Panc1 (cell line): ENCODE measurements around the gene TP73. TPM values are rescaled to one million over a fixed set of nuclear protein-coding genes. Genes with fewer than 3 reads are reported as not detected.
A peak's percentile ranks its signal among the peaks of the same experiment; 100 is the strongest.

Experiments
- ATAC-seq: fragments of 200-7000 bp; cut with Tn5 transposase; 2 replicates; pipeline ENCODE4 v1.9.1; 2020; ENCODE audit warnings: mild to moderate bottlenecking, moderate library complexity
- BruUV-seq: library from RNA; stranded (reverse); fragments of 400-500 nt; replicated peaks from 2 replicates; lab custom pipeline; 2021; lab: Mats Ljungman, UMichigan
- CTCF ChIA-PET: fragments of 300-600 bp; sonication (Branson Sonifier 250); formaldehyde crosslinking; loops from one replicate; lab custom pipeline; 2022; ENCODE audit warnings: antibody characterized with exemption; lab: Charles Lee
- POLR2A ChIA-PET: fragments of 300-600 bp; sonication (Branson Sonifier 250); formaldehyde crosslinking; loops from one replicate; lab custom pipeline; 2022; ENCODE audit warnings: antibody characterized with exemption; lab: Charles Lee
- DNase-seq: peaks from one replicate; pipeline ENCODE4 v3.0.0-alpha.2; 2010; ENCODE audit warnings: low read depth, low spot score
- H3K27ac ChIP-seq: 2 replicates; pipeline ENCODE4 v1.5.1; 2011; ENCODE audit warnings: mild to moderate bottlenecking, low read length, inconsistent platforms
- H3K27me3 ChIP-seq: fragments of 200-500 bp; sonication (Bioruptor generic); 2 replicates; pipeline ENCODE4 v1.6.0; 2014; ENCODE audit warnings: low read length, inconsistent platforms; ENCODE audit not compliant: control insufficient read depth, insufficient read depth
- H3K36me3 ChIP-seq: fragments of 200-500 bp; sonication (Bioruptor generic); 2 replicates; pipeline ENCODE4 v1.5.1; 2014; ENCODE audit warnings: inconsistent platforms, mild to moderate bottlenecking, low read length, moderate library complexity; ENCODE audit not compliant: control insufficient read depth, insufficient read depth
- H3K4me1 ChIP-seq: 2 replicates; pipeline ENCODE4 v1.5.1; 2011; ENCODE audit warnings: inconsistent platforms, mild to moderate bottlenecking, low read length, moderate library complexity; ENCODE audit not compliant: control insufficient read depth, insufficient read depth
- H3K4me3 ChIP-seq, 2 experiments: 2 replicates each; pipeline ENCODE4 v1.5.1; 2011 to 2012; ENCODE audit warnings: low read depth in 2 of 2, low read length in 2 of 2, mild to moderate bottlenecking in 2 of 2, inconsistent platforms in 1 of 2, moderate library complexity in 1 of 2
- H3K9me3 ChIP-seq: fragments of 200-500 bp; sonication (Bioruptor generic); 2 replicates; pipeline ENCODE4 v1.5.1; 2014; ENCODE audit warnings: low read depth, mild to moderate bottlenecking, inconsistent platforms, low read length, moderate library complexity; ENCODE audit not compliant: control insufficient read depth, insufficient read depth
- POLR2AphosphoS5 ChIP-seq: IDR thresholded peaks from 2 replicates; pipeline ENCODE4 v1.6.1; 2012; ENCODE audit warnings: mild to moderate bottlenecking, low read depth, low read length, moderate library complexity
- SIN3A ChIP-seq: IDR thresholded peaks from 2 replicates; pipeline ENCODE4 v1.6.1; 2012; ENCODE audit warnings: low read depth, mild to moderate bottlenecking, low read length, moderate library complexity, borderline replicate concordance; ENCODE audit not compliant: insufficient read depth
- TCF7L2 ChIP-seq: IDR thresholded peaks from 2 replicates; pipeline ENCODE4 v1.6.1; 2011; ENCODE audit warnings: mild to moderate bottlenecking, low read depth, low read length, inconsistent platforms
- in situ Hi-C: cut with HindIII; loops from 2 replicates; pipeline ENCODE4 v1.10.0; 2016; ENCODE audit warnings: low sequenced_read_pairs, low pct_unique_long_range_greater_than_20kb
- intact Hi-C: fragments of 100-400 bp; cut with micrococcal nuclease; formaldehyde crosslinking; loops from one replicate; pipeline ENCODE4 v1.10.0; 2022; ENCODE audit not compliant: unreplicated experiment
- total RNA-seq: library from RNA; stranded (reverse); gene quantifications from one replicate; pipeline ENCODE4 v1.2.1, GENCODE V29; 2021; ENCODE audit not compliant: unreplicated experiment
- TF ChIP-seq, protein P1 (sequence below): fragments of 450-650 bp; IDR thresholded peaks from 2 replicates; pipeline ENCODE4 v1.5.1; 2017; ENCODE audit warnings: mild to moderate bottlenecking
- TF ChIP-seq, protein P2 (sequence below), 2 experiments: IDR thresholded peaks; 2 replicates each; pipeline ENCODE4 v1.6.1; 2011 to 2012; ENCODE audit warnings: low read depth in 2 of 2, control low read depth in 1 of 2, low read length in 1 of 2, mild to moderate bottlenecking in 1 of 2, moderate library complexity in 1 of 2; ENCODE audit not compliant: insufficient read depth in 1 of 2

Gene TP73
- total RNA-seq, 1 experiment from 2014 or later, result 4.7 TPM

DNA sequence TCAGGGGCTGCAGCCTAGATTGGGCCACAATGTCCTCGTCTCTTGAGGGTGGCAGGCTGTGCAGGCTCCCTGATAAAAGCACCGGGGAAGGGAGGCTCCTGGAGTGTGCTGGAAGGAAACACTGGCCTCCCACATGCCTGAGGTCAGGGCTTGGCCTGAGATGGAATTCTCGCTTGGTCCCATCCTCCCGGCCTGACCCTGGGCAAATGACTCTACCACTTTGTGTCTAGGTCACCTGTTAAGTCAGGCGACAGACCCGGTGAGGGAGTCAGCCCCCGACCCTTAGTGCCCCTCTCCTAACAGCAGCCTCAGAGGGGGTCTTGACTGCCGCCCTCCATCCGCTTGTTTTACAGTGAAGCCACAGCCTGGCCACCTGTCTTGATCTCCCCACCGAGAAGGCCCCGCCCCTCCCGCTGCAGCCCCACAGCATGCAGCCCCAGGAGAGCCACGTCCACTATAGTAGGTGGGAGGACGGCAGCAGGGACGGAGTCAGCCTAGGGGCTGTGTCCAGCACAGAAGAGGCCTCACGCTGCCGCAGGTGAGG is 122.7 kb downstream of the TP73 start:
- Histone ChIP-seq H3K4me1 (peaks cover 51% of the 10 kb centered on the region), H3K9me3 (no peaks in the 10 kb centered on the region), H3K27ac (peak overlapping the region; percentile 68), H3K27me3 (no peaks in the 10 kb centered on the region), H3K36me3 (no peaks in the 10 kb centered on the region), H3K4me3 (no peak overlapping the region)
- TF ChIP-seq, protein P1, sequence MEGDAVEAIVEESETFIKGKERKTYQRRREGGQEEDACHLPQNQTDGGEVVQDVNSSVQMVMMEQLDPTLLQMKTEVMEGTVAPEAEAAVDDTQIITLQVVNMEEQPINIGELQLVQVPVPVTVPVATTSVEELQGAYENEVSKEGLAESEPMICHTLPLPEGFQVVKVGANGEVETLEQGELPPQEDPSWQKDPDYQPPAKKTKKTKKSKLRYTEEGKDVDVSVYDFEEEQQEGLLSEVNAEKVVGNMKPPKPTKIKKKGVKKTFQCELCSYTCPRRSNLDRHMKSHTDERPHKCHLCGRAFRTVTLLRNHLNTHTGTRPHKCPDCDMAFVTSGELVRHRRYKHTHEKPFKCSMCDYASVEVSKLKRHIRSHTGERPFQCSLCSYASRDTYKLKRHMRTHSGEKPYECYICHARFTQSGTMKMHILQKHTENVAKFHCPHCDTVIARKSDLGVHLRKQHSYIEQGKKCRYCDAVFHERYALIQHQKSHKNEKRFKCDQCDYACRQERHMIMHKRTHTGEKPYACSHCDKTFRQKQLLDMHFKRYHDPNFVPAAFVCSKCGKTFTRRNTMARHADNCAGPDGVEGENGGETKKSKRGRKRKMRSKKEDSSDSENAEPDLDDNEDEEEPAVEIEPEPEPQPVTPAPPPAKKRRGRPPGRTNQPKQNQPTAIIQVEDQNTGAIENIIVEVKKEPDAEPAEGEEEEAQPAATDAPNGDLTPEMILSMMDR, result no peak
- TF ChIP-seq POLR2AphosphoS5 (no peak), TCF7L2 (no peak), SIN3A (no peak)
- TF ChIP-seq, protein P2, sequence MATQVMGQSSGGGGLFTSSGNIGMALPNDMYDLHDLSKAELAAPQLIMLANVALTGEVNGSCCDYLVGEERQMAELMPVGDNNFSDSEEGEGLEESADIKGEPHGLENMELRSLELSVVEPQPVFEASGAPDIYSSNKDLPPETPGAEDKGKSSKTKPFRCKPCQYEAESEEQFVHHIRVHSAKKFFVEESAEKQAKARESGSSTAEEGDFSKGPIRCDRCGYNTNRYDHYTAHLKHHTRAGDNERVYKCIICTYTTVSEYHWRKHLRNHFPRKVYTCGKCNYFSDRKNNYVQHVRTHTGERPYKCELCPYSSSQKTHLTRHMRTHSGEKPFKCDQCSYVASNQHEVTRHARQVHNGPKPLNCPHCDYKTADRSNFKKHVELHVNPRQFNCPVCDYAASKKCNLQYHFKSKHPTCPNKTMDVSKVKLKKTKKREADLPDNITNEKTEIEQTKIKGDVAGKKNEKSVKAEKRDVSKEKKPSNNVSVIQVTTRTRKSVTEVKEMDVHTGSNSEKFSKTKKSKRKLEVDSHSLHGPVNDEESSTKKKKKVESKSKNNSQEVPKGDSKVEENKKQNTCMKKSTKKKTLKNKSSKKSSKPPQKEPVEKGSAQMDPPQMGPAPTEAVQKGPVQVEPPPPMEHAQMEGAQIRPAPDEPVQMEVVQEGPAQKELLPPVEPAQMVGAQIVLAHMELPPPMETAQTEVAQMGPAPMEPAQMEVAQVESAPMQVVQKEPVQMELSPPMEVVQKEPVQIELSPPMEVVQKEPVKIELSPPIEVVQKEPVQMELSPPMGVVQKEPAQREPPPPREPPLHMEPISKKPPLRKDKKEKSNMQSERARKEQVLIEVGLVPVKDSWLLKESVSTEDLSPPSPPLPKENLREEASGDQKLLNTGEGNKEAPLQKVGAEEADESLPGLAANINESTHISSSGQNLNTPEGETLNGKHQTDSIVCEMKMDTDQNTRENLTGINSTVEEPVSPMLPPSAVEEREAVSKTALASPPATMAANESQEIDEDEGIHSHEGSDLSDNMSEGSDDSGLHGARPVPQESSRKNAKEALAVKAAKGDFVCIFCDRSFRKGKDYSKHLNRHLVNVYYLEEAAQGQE (IDR thresholded peaks at IDR 0.05; ENCODE audit: insufficient read depth in 1 of 2, low read depth in 2 of 2, low read length in 1 of 2), result no peak
- in situ Hi-C loops, result no loop called here
- no TSS peak for BruUV-seq
- intact Hi-C loops, result no loop called here
- ChIA-PET CTCF (interaction anchor here (0.5 to 1.3 kb wide), 4 partner anchors 14 to 306 kb away, joined by 3 to 5 read pairs (median 4); no protein-coding TSS in a partner anchor), POLR2A (no interaction called here)
- ATAC-seq (peak; percentile 17), DNase-seq (no peak)

DNA sequence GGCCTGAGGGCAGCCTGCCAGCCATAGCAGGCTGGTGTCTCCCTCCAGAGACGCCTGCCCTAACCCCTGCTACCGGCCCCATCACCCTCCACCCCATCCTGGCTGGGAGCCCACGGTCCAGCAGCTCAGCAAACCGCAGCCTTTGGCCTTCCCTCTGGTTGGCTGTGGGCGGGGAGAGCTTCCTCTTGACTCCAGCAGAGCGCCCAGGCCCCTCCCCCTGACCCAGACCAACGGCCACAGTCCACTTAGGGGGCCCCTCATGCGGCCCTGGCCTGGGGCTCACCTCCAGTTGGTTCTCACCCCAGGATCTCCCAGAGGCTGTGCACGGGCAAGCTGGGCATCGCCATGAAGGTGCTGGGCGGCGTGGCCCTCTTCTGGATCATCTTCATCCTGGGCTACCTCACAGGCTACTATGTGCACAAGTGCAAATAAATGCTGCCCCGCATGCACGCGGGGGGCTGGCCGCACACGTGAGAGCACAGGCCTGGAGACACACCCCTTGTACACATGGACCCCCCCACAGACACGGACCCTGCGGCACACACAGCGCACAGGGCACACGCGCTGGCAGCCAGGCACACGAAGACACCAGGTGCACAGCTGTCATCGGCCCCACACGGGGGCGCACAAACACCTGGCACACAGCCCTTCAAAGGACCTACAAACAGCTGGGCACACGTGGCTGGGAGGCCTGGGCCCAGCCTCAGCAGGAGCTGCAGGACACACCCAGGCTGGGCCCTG is 123.3 kb downstream of the TP73 start:
- intact Hi-C loops (no loop called here), in situ Hi-C loops (no loop called here)
- H3K9me3 ChIP-seq, result no peaks in the 10 kb centered on the region
- ChIA-PET CTCF (interaction anchor here (0.5 to 1.3 kb wide), 6 partner anchors 14 to 307 kb away, joined by 3 to 6 read pairs (median 4); no protein-coding TSS in a partner anchor), POLR2A (no interaction called here)
- H3K4me1 ChIP-seq, result peaks cover 51% of the 10 kb centered on the region
- DNase-seq, result peak; percentile 27
- no peaks in the 10 kb centered on the region for H3K36me3 ChIP-seq
- peak overlapping the region; percentile 68 for H3K27ac ChIP-seq
- BruUV-seq, result no TSS peak
- peak; percentile 47 for ATAC-seq
- H3K4me3 ChIP-seq, result no peak overlapping the region
- peak; percentile 37; the same call in 1 of the 2 replicates for TF ChIP-seq TCF7L2
- TF ChIP-seq, protein P1, result peak; percentile 87; the same call in 1 of the 2 replicates
- no peak; the same call in 1 of the 2 replicates for TF ChIP-seq POLR2AphosphoS5
- no peaks in the 10 kb centered on the region for H3K27me3 ChIP-seq
